ENCODE results near the gene ILKAP. TPM values are rescaled to one million over a fixed set of nuclear protein-coding genes. Genes with fewer than 3 reads are reported as not detected.

Gene ILKAP
- total RNA-seq, 1 experiment from 2014 or later, result 53.4 TPM

DNA sequence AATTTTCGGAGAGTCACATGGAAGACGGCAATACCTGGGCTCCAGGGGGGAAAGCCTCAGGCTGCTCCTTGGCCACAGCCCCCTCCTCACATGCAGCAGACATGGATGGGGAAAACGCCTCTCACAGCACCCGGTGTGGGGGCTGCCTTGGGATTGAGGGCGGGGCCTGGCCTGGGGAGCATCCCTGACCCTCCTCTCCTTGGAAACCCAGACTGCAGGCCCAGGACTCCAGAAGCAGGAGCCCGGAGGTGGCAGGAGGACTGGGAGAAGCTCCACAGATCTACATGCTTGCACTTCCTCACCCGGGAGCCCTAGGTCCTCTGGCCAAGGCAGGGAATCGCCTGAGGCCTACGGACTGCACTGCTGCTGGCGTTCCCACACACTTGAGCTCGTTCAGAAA lies 48.5 kb upstream of the ILKAP start:
- POLR2A ChIA-PET, result no interaction called here
- Histone ChIP-seq H3K4me3 (replicated peaks in 1 of 2; ENCODE audit: low read depth in 1 of 2, low read length in 2 of 2) (no peak overlapping the region), H3K9me2 (ENCODE audit: insufficient read depth) (no peaks in the 10 kb centered on the region), H4K20me1 (ENCODE audit: insufficient read depth) (no peaks in the 10 kb centered on the region; the same call in 1 of the 2 replicates), H3K27ac (ENCODE audit: low read depth, low read length) (no peak overlapping the region), H3K4me2 (ENCODE audit: low read length) (no peak overlapping the region), H3K9ac (ENCODE audit: low read length) (no peak overlapping the region), H3K79me2 (ENCODE audit: insufficient read depth, low read length) (no peaks in the 10 kb centered on the region), H3K9me3 (ENCODE audit: control insufficient read depth in 1 of 2, insufficient read depth in 1 of 2, low read depth in 1 of 2, low read length in 2 of 2) (no peaks in the 10 kb centered on the region), H2AFZ (ENCODE audit: low read depth, low read length, poor library complexity, severe bottlenecking) (no peak overlapping the region), H3K36me3 (ENCODE audit: control insufficient read depth in 1 of 2, insufficient read depth in 2 of 2, low read length in 2 of 2) (peaks cover 0 to 16% of the 10 kb centered on the region in 2 experiments; a peak in 3 of 4 replicates), H3K27me3 (ENCODE audit: insufficient read depth, low read length) (no peaks in the 10 kb centered on the region), H3K4me1 (ENCODE audit: control insufficient read depth in 1 of 2, insufficient read depth in 2 of 2, low read length in 2 of 2) (no peaks in the 10 kb centered on the region)
- DNase-seq (ENCODE audit: low read depth, low spot score) (no peak), ATAC-seq (no peak)
- RAD21 ChIA-PET (ENCODE audit: low non-redundant PET in 1 of 2, low total read pairs in 2 of 2, uncharacterized antibody in 2 of 2, unreplicated experiment in 2 of 2), result no interaction called here
- CTCF ChIA-PET, result no interaction called here
- intact Hi-C loops (cut with micrococcal nuclease), result loop anchor here (10.0 kb wide), 1 partner anchor 83 kb away; no protein-coding TSS in a partner anchor
- TF ChIP-seq, protein P1, sequence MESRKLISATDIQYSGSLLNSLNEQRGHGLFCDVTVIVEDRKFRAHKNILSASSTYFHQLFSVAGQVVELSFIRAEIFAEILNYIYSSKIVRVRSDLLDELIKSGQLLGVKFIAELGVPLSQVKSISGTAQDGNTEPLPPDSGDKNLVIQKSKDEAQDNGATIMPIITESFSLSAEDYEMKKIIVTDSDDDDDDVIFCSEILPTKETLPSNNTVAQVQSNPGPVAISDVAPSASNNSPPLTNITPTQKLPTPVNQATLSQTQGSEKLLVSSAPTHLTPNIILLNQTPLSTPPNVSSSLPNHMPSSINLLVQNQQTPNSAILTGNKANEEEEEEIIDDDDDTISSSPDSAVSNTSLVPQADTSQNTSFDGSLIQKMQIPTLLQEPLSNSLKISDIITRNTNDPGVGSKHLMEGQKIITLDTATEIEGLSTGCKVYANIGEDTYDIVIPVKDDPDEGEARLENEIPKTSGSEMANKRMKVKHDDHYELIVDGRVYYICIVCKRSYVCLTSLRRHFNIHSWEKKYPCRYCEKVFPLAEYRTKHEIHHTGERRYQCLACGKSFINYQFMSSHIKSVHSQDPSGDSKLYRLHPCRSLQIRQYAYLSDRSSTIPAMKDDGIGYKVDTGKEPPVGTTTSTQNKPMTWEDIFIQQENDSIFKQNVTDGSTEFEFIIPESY (IDR thresholded peaks at IDR 0.05; ENCODE audit: extremely low read depth, insufficient replicate concordance, low read length), result no peak
- TF ChIP-seq SP1 (IDR thresholded peaks at IDR 0.05; ENCODE audit: low read depth) (no peak), POLR2AphosphoS5 (IDR thresholded peaks at IDR 0.05; ENCODE audit: low read depth, low read length) (no peak), POLR2A (IDR thresholded peaks at IDR 0.05; ENCODE audit: borderline replicate concordance, extremely low read depth, insufficient read depth, insufficient read length) (no peak), EGR1 (IDR thresholded peaks at IDR 0.05; ENCODE audit: low read depth) (no peak), FOSL1 (IDR thresholded peaks at IDR 0.05; ENCODE audit: low read depth) (no peak), TCF7L2 (IDR thresholded peaks at IDR 0.05; ENCODE audit: borderline replicate concordance, extremely low read depth, insufficient read depth, insufficient read length) (no peak), ELF1 (IDR thresholded peaks at IDR 0.05; ENCODE audit: borderline replicate concordance, low read depth) (no peak), JUND (IDR thresholded peaks at IDR 0.05) (no peak), EZH2phosphoT487 (IDR thresholded peaks at IDR 0.05; ENCODE audit: borderline replicate concordance) (no peak), SIN3A (IDR thresholded peaks at IDR 0.05; ENCODE audit: low read depth) (no peak), YY1 (IDR thresholded peaks at IDR 0.05; ENCODE audit: extremely low read depth, insufficient replicate concordance, low read depth, low read length) (no peak), CEBPB (IDR thresholded peaks at IDR 0.05; ENCODE audit: low read depth) (no peak), ZNF274 (IDR thresholded peaks at IDR 0.05; ENCODE audit: low read depth, low read length) (no peak), CBX3 (IDR thresholded peaks at IDR 0.05; ENCODE audit: low read depth) (no peak), EZH2 (IDR thresholded peaks at IDR 0.05) (no peak)
- TF ChIP-seq, protein P2, sequence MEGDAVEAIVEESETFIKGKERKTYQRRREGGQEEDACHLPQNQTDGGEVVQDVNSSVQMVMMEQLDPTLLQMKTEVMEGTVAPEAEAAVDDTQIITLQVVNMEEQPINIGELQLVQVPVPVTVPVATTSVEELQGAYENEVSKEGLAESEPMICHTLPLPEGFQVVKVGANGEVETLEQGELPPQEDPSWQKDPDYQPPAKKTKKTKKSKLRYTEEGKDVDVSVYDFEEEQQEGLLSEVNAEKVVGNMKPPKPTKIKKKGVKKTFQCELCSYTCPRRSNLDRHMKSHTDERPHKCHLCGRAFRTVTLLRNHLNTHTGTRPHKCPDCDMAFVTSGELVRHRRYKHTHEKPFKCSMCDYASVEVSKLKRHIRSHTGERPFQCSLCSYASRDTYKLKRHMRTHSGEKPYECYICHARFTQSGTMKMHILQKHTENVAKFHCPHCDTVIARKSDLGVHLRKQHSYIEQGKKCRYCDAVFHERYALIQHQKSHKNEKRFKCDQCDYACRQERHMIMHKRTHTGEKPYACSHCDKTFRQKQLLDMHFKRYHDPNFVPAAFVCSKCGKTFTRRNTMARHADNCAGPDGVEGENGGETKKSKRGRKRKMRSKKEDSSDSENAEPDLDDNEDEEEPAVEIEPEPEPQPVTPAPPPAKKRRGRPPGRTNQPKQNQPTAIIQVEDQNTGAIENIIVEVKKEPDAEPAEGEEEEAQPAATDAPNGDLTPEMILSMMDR (IDR thresholded peaks at IDR 0.05 in 2 of 3, conservative IDR thresholded peaks at IDR 0.05 in 1 of 3; ENCODE audit: borderline replicate concordance in 1 of 3, insufficient read depth in 1 of 3, low read depth in 2 of 3, low read length in 2 of 3), result no peak
- TF ChIP-seq, protein P3, sequence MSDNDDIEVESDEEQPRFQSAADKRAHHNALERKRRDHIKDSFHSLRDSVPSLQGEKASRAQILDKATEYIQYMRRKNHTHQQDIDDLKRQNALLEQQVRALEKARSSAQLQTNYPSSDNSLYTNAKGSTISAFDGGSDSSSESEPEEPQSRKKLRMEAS (IDR thresholded peaks at IDR 0.05), result no peak
- TF ChIP-seq, protein P4, sequence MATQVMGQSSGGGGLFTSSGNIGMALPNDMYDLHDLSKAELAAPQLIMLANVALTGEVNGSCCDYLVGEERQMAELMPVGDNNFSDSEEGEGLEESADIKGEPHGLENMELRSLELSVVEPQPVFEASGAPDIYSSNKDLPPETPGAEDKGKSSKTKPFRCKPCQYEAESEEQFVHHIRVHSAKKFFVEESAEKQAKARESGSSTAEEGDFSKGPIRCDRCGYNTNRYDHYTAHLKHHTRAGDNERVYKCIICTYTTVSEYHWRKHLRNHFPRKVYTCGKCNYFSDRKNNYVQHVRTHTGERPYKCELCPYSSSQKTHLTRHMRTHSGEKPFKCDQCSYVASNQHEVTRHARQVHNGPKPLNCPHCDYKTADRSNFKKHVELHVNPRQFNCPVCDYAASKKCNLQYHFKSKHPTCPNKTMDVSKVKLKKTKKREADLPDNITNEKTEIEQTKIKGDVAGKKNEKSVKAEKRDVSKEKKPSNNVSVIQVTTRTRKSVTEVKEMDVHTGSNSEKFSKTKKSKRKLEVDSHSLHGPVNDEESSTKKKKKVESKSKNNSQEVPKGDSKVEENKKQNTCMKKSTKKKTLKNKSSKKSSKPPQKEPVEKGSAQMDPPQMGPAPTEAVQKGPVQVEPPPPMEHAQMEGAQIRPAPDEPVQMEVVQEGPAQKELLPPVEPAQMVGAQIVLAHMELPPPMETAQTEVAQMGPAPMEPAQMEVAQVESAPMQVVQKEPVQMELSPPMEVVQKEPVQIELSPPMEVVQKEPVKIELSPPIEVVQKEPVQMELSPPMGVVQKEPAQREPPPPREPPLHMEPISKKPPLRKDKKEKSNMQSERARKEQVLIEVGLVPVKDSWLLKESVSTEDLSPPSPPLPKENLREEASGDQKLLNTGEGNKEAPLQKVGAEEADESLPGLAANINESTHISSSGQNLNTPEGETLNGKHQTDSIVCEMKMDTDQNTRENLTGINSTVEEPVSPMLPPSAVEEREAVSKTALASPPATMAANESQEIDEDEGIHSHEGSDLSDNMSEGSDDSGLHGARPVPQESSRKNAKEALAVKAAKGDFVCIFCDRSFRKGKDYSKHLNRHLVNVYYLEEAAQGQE (IDR thresholded peaks at IDR 0.05; ENCODE audit: low read depth), result no peak
- BruUV-seq (replicated peaks), result no TSS peak
